GM18505 (cell line): ENCODE data around the gene TSPY3.
"Not testable (repeated sequence)": the region's sequence is repeated elsewhere in the genome, so short reads cannot be mapped to it uniquely, and the experiment has no call there.

Source experiments
- ATAC-seq: cut with Tn5 transposase; IDR thresholded peaks from one replicate; pipeline ENCODE4 v1.9.1; 2021; ENCODE audit not compliant: unreplicated experiment

Gene TSPY3

GRCh38 chrY:9398121-9398520 is at the start of gene TSPY3:
Gene TSPY3 (plus strand): TSS chrY:9398421. CDS start chrY:9398467, 46 bp downstream.
- ATAC-seq: not testable (repeated sequence)

- not testable (repeated sequence) for ATAC-seq
These were observed 40.7 kb upstream of the TSPY3 start, which contains the start of gene TSPY8 for GRCh38 chrY:9357497-9357896. Gene TSPY8 (plus strand): TSS chrY:9357797. CDS start chrY:9357843, 46 bp downstream.

- not testable (repeated sequence) for ATAC-seq
These were observed 1.7 kb upstream of the TSPY3 start for GRCh38 chrY:9396527-9396926.
